ENCODE data around the gene RUNX2. TPM values are rescaled to one million over a fixed set of nuclear protein-coding genes. Genes with fewer than 3 reads are reported as not detected.

RUNX2 gene
- total RNA-seq, 1 donor from 2014 or later: not detected

DNA sequence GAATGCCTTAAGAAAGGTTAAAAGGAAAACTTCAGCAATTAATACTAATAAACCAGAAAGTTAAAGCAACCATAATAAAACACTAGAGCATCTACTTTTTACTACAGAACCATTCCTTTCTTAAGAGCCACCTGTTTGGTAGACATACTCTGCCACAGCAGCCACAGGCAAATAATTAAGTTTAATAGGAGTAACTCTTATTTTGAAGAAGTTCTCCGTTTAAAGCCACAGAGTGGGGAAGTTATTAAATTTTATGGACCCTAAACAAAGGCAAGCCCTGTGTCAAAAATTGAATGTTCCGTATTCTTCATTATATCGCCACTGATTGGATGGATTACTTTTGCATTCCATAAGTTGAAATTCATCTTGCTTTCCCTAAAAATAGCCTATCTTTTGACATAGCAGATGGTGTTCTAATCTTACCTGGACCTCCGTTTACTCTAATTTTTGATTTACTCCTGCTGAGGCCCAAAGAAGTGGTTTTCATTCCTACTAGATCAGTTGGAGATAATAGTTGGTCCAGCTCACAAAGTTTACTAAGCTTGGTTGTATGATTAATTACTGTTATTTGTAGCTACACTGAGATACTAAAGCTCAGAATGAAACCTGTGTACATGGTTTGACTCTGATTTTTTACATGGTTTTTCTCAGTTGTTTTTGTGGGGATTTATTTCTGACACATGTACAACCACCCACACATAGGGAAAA is 190.0 kb downstream of the RUNX2 start:
- TF ChIP-seq, protein P1, sequence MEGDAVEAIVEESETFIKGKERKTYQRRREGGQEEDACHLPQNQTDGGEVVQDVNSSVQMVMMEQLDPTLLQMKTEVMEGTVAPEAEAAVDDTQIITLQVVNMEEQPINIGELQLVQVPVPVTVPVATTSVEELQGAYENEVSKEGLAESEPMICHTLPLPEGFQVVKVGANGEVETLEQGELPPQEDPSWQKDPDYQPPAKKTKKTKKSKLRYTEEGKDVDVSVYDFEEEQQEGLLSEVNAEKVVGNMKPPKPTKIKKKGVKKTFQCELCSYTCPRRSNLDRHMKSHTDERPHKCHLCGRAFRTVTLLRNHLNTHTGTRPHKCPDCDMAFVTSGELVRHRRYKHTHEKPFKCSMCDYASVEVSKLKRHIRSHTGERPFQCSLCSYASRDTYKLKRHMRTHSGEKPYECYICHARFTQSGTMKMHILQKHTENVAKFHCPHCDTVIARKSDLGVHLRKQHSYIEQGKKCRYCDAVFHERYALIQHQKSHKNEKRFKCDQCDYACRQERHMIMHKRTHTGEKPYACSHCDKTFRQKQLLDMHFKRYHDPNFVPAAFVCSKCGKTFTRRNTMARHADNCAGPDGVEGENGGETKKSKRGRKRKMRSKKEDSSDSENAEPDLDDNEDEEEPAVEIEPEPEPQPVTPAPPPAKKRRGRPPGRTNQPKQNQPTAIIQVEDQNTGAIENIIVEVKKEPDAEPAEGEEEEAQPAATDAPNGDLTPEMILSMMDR (IDR thresholded peaks at IDR 0.05; ENCODE audit: partially characterized antibody, unreplicated experiment): no peak
- Mint-ChIP-seq H3K4me1 (ENCODE audit: low read depth, unreplicated experiment) (peaks cover 19% of the 10 kb centered on the region), H3K27me3 (ENCODE audit: unreplicated experiment) (no peaks in the 10 kb centered on the region), H3K9me3 (ENCODE audit: unreplicated experiment) (no peaks in the 10 kb centered on the region), H3K4me3 (ENCODE audit: unreplicated experiment) (no peak overlapping the region), H3K27ac (ENCODE audit: unreplicated experiment) (no peak overlapping the region), H3K36me3 (ENCODE audit: unreplicated experiment) (no peaks in the 10 kb centered on the region)
- no peak for DNase-seq

DNA sequence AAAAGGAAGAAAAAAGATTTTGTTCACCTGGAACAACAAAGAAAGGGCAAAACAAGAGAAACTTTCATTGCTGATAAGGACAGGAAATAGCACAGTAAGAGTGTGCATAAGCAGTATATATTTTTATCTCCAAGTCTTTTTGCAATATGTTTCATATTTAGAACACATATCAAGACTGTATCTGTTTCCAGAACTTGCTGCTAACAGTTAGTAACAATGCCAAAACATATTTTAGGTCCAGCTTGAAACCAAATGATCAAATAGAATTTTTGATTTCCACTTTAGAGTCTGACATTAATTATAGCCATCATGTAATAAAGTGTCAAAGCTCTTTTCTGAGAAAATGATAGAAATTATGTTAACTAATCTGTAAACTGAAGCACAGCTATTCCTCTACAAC is 193.1 kb downstream of the RUNX2 start:
- Mint-ChIP-seq H3K27me3 (ENCODE audit: unreplicated experiment) (no peaks in the 10 kb centered on the region), H3K36me3 (ENCODE audit: unreplicated experiment) (no peaks in the 10 kb centered on the region), H3K27ac (ENCODE audit: unreplicated experiment) (no peak overlapping the region), H3K4me1 (ENCODE audit: low read depth, unreplicated experiment) (no peaks in the 10 kb centered on the region), H3K9me3 (ENCODE audit: unreplicated experiment) (no peaks in the 10 kb centered on the region), H3K4me3 (ENCODE audit: unreplicated experiment) (no peak overlapping the region)
- no peak for DNase-seq
- TF ChIP-seq, protein P1 (IDR thresholded peaks at IDR 0.05; ENCODE audit: partially characterized antibody, unreplicated experiment): no peak

DNA sequence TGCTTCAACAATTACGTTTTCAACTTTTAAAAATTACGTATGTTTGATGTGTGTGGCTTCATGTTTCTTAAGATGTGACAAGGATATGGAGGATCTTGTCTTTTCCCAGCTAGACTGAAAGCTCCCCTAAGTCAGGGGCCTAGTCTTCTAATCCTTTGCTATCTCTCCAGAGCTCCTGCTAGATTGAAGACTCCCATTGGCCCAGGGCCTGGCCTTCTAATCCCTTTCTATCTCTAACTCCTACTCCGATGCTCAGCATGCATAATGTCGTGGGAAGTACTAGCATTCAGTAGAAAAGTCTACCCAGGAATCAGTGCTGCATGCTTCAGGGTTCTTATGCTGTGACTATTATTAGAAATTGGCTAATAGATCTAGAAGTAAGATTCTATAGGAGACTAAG is 194.4 kb downstream of the RUNX2 start:
- TF ChIP-seq, protein P1 (IDR thresholded peaks at IDR 0.05; ENCODE audit: partially characterized antibody, unreplicated experiment): no peak
- no peaks in the 10 kb centered on the region for H3K4me1 Mint-ChIP-seq (ENCODE audit: low read depth, unreplicated experiment)
- no peak overlapping the region for H3K4me3 Mint-ChIP-seq (ENCODE audit: unreplicated experiment)
- H3K9me3 Mint-ChIP-seq (ENCODE audit: unreplicated experiment): no peaks in the 10 kb centered on the region
- H3K27ac Mint-ChIP-seq (ENCODE audit: unreplicated experiment): no peak overlapping the region
- peaks cover 6% of the 10 kb centered on the region for H3K36me3 Mint-ChIP-seq (ENCODE audit: unreplicated experiment)
- H3K27me3 Mint-ChIP-seq (ENCODE audit: unreplicated experiment): no peaks in the 10 kb centered on the region
- no peak for DNase-seq

DNA sequence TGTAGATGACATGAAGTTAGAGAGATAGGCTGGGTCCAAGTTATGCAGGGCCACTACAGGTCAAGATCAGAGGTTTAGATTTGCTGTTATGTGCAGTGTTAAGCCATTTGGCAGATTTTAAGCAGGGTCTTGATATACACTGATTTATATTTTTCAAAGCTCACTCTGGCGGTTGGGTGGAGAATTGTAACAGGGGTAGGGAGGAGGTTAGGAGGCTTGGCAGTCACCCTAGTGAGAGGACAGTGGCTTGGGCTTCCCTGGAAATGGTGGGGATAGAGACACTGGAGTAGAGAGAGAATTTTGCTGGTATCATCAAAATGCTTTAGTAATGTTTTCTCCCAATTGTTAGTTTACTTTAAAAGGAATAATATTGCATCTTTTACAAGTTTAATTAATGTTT is 199.1 kb downstream of the RUNX2 start:
- peaks cover 6% of the 10 kb centered on the region for H3K36me3 Mint-ChIP-seq (ENCODE audit: unreplicated experiment)
- no peak overlapping the region for H3K4me3 Mint-ChIP-seq (ENCODE audit: unreplicated experiment)
- no peaks in the 10 kb centered on the region for H3K27me3 Mint-ChIP-seq (ENCODE audit: unreplicated experiment)
- H3K27ac Mint-ChIP-seq (ENCODE audit: unreplicated experiment): no peak overlapping the region
- TF ChIP-seq, protein P1 (IDR thresholded peaks at IDR 0.05; ENCODE audit: partially characterized antibody, unreplicated experiment): no peak
- H3K9me3 Mint-ChIP-seq (ENCODE audit: unreplicated experiment): no peaks in the 10 kb centered on the region
- H3K4me1 Mint-ChIP-seq (ENCODE audit: low read depth, unreplicated experiment): no peaks in the 10 kb centered on the region
- DNase-seq: no peak

DNA sequence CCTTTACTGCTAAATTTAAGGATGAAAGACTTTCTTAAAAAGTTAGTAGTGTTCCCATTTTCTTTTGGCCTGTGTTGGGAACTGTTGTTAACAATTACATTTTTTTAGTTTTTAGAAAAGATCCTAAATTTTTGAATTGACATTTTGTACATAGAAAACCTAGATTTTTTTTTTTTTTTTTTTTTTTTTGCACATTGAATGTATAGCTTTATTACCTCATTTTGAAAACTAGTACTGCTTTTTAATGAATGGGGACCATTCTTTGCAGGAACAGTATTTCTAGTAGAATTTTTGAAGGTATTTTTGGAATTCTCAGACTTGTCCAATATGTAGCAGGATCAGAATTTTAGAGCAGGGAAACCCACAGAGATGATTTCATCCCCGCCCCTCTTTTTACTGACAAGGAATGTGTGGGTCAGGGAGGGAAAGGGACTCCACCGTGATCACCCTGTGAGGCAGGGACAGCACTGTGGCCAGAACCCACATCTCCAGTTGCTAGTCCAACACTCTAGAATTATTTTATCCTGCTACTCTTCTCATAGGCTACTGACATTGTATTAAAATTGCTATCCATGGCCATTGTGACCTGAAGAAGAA is 204.0 kb downstream of the RUNX2 start:
- DNase-seq: no peak
- Mint-ChIP-seq H3K27me3 (ENCODE audit: unreplicated experiment) (peaks cover 5% of the 10 kb centered on the region), H3K4me1 (ENCODE audit: low read depth, unreplicated experiment) (peaks cover 6% of the 10 kb centered on the region), H3K9me3 (ENCODE audit: unreplicated experiment) (no peaks in the 10 kb centered on the region), H3K27ac (ENCODE audit: unreplicated experiment) (no peak overlapping the region), H3K36me3 (ENCODE audit: unreplicated experiment) (peaks cover 2% of the 10 kb centered on the region), H3K4me3 (ENCODE audit: unreplicated experiment) (no peak overlapping the region)
- TF ChIP-seq, protein P1 (IDR thresholded peaks at IDR 0.05; ENCODE audit: partially characterized antibody, unreplicated experiment): no peak
